ENCODE results near the gene OMG.
"Not testable (repeated sequence)": the region's sequence is repeated elsewhere in the genome, so short reads cannot be mapped to it uniquely, and the experiment has no call there.

Gene OMG

DNA sequence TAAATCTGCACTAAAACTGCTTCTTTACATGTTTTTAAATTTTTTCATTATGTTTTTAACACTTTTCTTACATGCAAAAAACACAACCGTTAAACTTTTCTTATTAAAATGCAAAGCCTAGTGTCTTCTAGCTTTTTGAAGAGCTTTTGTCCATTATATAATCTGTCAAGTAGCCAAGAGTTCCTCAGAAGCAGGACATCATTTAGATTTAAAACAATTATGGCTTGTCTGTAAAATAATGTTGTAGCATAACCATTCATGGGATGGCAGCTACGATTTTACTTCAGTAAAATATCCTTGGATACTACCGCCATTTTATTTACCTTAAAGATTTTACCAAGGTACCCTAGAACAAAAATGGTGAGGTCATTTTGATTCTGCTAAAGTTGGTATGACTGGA lies 2.8 kb downstream of the OMG start:
- no peak for TF ChIP-seq CTCF (IDR thresholded peaks at IDR 0.05; ENCODE audit: low read depth, low read length, missing control alignments)
- in situ Hi-C loops (cut with HindIII; ENCODE audit: low sequenced_read_pairs) = no loop called here
- H3K4me3 ChIP-seq (ENCODE audit: low read depth, low read length) = no peak overlapping the region
- no peak for DNase-seq (ENCODE audit: low read depth)

DNA sequence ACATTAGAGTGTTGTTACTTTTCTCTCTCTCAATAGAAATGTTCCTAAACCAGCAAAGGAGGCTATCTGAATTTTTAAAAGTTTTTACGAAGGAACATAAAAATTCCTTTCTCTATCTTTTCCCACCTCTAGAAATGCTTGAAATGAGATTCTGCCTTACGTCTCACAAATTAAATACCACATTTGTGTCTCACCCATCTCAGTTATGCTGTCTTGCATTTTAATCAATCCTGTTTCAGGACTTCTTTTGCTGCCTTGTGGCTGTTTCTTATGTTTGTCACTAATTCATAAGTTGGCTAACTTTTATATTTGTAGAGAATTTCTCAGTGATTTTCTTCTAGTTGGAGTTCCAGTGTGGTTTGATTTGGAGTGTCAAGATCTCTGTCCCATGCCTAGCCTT lies 3.5 kb downstream of the OMG start:
- H3K4me3 ChIP-seq (ENCODE audit: low read depth, low read length) = no peak overlapping the region
- TF ChIP-seq CTCF (IDR thresholded peaks at IDR 0.05; ENCODE audit: low read depth, low read length, missing control alignments) = no peak
- in situ Hi-C loops (cut with HindIII; ENCODE audit: low sequenced_read_pairs) = no loop called here
- DNase-seq (ENCODE audit: low read depth) = no peak

DNA sequence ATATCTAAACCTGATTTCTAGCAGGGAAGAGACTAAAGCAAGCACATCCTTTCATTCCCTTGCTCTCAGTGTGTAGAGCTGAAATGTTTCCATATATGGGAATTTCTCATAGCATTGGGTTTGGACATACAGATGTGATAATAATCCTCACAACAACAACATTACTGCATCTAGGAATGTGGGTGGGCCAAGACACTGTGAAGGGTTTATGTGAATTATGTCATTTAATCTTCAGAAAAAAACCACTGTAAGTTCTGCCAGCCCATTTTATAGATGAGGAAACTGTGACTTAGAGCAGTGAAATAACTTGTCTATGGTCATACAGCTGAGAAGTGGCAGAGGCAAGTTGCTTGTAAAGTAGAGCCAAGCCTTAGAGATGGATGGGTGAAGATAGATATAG lies 5.2 kb downstream of the OMG start:
- in situ Hi-C loops (cut with HindIII; ENCODE audit: low sequenced_read_pairs) = no loop called here
- no peak for DNase-seq (ENCODE audit: low read depth)
- H3K4me3 ChIP-seq (ENCODE audit: low read depth, low read length) = no peak overlapping the region
- no peak for TF ChIP-seq CTCF (IDR thresholded peaks at IDR 0.05; ENCODE audit: low read depth, low read length, missing control alignments)

DNA sequence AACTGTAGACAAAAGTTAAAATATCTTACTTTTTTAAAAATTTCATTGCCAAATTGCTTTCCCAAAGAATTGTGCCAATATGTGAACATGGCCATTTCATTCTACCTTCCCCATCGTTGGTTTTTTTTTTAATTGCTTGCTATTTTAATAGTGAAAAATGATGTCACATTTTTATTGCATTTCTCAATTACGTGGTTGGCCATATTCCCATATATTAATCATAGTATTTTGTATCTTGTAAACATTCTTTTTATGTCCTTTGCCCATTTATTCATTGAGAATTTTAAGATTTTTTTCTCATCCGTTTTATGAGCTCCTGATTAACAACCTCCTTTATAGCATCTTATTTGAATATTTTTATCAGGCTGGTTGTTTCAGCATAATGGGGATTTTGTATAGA lies 7.2 kb downstream of the OMG start:
- TF ChIP-seq CTCF (IDR thresholded peaks at IDR 0.05; ENCODE audit: low read depth, low read length, missing control alignments) = no peak
- in situ Hi-C loops (cut with HindIII; ENCODE audit: low sequenced_read_pairs) = no loop called here
- no peak for DNase-seq (ENCODE audit: low read depth)
- H3K4me3 ChIP-seq (ENCODE audit: low read depth, low read length) = no peak overlapping the region

DNA sequence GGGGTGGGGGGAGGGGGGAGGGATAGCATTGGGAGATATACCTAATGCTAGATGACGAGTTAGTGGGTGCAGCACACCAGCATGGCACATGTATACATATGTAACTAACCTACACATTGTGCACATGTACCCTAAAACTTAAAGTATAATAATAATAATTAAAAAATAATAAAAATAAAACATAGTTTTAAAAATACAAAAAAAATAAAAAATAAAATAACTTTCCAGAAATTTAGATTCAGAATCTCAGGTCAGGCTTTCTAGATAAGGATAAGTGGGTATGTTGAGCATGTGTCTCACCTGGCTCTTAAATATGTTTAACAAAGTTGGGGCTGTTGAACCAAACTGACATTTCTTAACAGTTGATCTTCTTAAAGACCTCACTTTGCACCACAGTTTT lies 9.1 kb downstream of the OMG start:
- DNase-seq (ENCODE audit: low read depth); in situ Hi-C loops (cut with HindIII; ENCODE audit: low sequenced_read_pairs): not testable (repeated sequence)

GRCh38 chr17:31286587-31286986 lies 10.5 kb downstream of the OMG start:
- no peak overlapping the region for H3K4me3 ChIP-seq (ENCODE audit: low read depth, low read length)
- TF ChIP-seq CTCF (IDR thresholded peaks at IDR 0.05; ENCODE audit: low read depth, low read length, missing control alignments) = no peak
- DNase-seq (ENCODE audit: low read depth) = no peak
- in situ Hi-C loops (cut with HindIII; ENCODE audit: low sequenced_read_pairs) = no loop called here

More for the DNA sequence above, 9.1 kb downstream of the OMG start:
- not testable (repeated sequence) for H3K4me3 ChIP-seq (ENCODE audit: low read depth, low read length)

DNA sequence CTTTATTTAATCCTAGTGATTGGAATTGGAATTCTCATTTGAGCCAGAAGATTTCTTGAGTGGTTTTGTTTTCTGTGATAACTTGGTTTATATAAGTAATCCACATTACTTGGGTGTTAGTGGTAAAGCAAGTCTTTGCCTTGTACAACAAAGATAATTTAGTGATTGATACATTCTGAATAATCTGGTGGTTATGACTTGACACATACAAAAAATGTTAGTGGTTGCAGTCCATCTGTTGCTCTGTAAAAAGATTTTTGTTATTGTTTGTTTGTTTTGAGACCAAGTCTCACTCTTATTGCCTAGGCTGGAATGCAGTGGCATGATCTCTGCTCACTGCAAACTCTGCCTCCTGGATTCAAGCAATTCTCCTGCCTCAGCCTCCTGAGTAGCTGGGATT lies 13.2 kb downstream of the OMG start:
- DNase-seq (ENCODE audit: low read depth) = no peak
- no peak for TF ChIP-seq CTCF (IDR thresholded peaks at IDR 0.05; ENCODE audit: low read depth, low read length, missing control alignments)
- in situ Hi-C loops (cut with HindIII; ENCODE audit: low sequenced_read_pairs) = no loop called here
- no peak overlapping the region for H3K4me3 ChIP-seq (ENCODE audit: low read depth, low read length)
